NCI-H1048 (cell line): ENCODE results near the gene HS1BP3.

Experiments
- DNase-seq: peaks from one replicate; lab custom pipeline; 2025; lab: John Stamatoyannopoulos, UW

HS1BP3 gene

GRCh38 chr2:20570249-20570648, 80.6 kb downstream of the HS1BP3 start:
- DNase-seq, result no peak

DNA sequence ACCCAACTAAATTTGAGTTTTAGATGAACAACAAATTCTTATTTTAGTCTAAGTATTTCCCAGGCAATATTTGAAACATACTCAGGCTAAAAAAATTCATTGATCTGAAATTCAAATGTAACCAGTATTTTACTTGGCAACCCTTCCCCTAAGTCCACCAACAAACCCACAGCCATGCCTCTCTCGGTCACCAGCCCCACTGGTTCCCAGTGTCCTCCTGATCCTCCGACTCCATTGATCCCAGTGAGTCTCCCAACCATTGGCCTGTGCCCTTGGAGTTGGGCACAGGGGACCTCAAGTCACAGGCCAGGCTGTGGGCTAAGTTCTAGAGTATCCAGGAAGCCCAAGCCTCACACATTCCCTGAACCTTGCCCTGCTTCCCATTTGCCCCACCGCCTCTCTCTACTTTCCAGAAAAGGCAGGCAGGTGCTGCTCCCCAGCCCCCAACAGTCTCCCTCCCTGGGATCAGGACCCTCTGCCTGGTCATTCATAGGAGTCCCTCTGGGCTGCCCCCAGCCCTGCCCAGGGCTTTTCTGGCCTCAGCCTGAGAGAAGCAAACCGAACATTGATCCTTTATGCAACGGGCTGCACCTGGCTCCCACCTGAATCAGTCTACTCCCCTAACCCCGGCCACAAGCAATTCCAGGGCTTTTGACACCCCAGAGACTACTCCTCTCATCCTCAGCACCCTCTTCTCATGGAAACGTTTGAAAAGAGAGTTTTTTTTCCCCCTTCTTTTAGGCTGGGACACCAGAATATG, 81.3 kb downstream of the HS1BP3 start:
- DNase-seq, result no peak

- no peak for DNase-seq
Measured at GRCh38 chr2:20568501-20569463, 82.1 kb downstream of the HS1BP3 start.

- DNase-seq, result no peak
Measured at GRCh38 chr2:20567926-20568179, 83.0 kb downstream of the HS1BP3 start.
